H9 (cell line): ENCODE results near the gene COL27A1. TPM values are rescaled to one million over a fixed set of nuclear protein-coding genes. Genes with fewer than 3 reads are reported as not detected.

Source experiments
- DNase-seq: peaks from one replicate; pipeline ENCODE4 v3.0.0-alpha.2; 2017
- H2AFZ ChIP-seq: one replicate; pipeline ENCODE4 v1.6.1; 2013; ENCODE audit warnings: mild to moderate bottlenecking, low read length, control low read depth, moderate library complexity
- H2AK5ac ChIP-seq: 2 replicates; pipeline ENCODE4 v1.6.1; 2013; ENCODE audit warnings: low read length, control low read depth, mixed read lengths; ENCODE audit not compliant: insufficient read length
- H2BK120ac ChIP-seq: one replicate; pipeline ENCODE4 v1.6.1; 2013; ENCODE audit warnings: low read depth, mild to moderate bottlenecking, low read length, control low read depth, inconsistent platforms; ENCODE audit not compliant: poor library complexity, severe bottlenecking
- H2BK12ac ChIP-seq: 2 replicates; pipeline ENCODE4 v1.6.1; 2013; ENCODE audit warnings: low read length, control low read depth, mixed read lengths, low read depth; ENCODE audit not compliant: insufficient read length
- H2BK15ac ChIP-seq: 2 replicates; pipeline ENCODE4 v1.6.1; 2013; ENCODE audit warnings: low read depth, low read length, control low read depth
- H2BK20ac ChIP-seq: one replicate; pipeline ENCODE4 v1.6.1; 2013; ENCODE audit warnings: low read depth, mild to moderate bottlenecking, low read length, control low read depth, inconsistent platforms; ENCODE audit not compliant: poor library complexity, severe bottlenecking
- H2BK5ac ChIP-seq: 2 replicates; pipeline ENCODE4 v1.6.1; 2013; ENCODE audit warnings: low read length, control low read depth, mixed read lengths; ENCODE audit not compliant: insufficient read length
- H3K14ac ChIP-seq: 2 replicates; pipeline ENCODE4 v1.6.1; 2013; ENCODE audit warnings: low read length, control low read depth; ENCODE audit not compliant: insufficient read depth
- H3K18ac ChIP-seq: 2 replicates; pipeline ENCODE4 v1.6.1; 2013; ENCODE audit warnings: low read depth, mild to moderate bottlenecking, mixed read lengths, low read length, control low read depth; ENCODE audit not compliant: insufficient read length
- H3K23ac ChIP-seq: 2 replicates; pipeline ENCODE4 v1.6.1; 2013; ENCODE audit warnings: low read length, control low read depth, mixed read lengths, low read depth; ENCODE audit not compliant: insufficient read length
- H3K23me2 ChIP-seq: 2 replicates; pipeline ENCODE4 v1.6.1; 2013; ENCODE audit warnings: low read depth, mild to moderate bottlenecking, mixed read lengths, low read length, control low read depth; ENCODE audit not compliant: insufficient read length, poor library complexity, severe bottlenecking
- H3K27ac ChIP-seq: 2 replicates; pipeline ENCODE4 v1.5.1; 2013; ENCODE audit warnings: low read length, control low read depth, mixed read lengths, low read depth; ENCODE audit not compliant: insufficient read length
- H3K27me3 ChIP-seq: 2 replicates; pipeline ENCODE4 v1.6.1; 2013; ENCODE audit warnings: low read length, control low read depth, inconsistent platforms; ENCODE audit not compliant: insufficient read depth
- H3K4ac ChIP-seq: 2 replicates; pipeline ENCODE4 v1.6.1; 2013; ENCODE audit warnings: low read depth, mild to moderate bottlenecking, control low read depth, inconsistent platforms, low read length, moderate library complexity
- H3K4me1 ChIP-seq: 2 replicates; pipeline ENCODE4 v1.6.1; 2013; ENCODE audit warnings: low read length, control low read depth, inconsistent platforms; ENCODE audit not compliant: insufficient read depth
- H3K4me2 ChIP-seq: 2 replicates; pipeline ENCODE4 v1.6.1; 2013; ENCODE audit warnings: low read length, control low read depth, mixed read lengths; ENCODE audit not compliant: insufficient read length, insufficient read depth
- H3K56ac ChIP-seq: 2 replicates; pipeline ENCODE4 v1.6.1; 2013; ENCODE audit warnings: low read depth, mild to moderate bottlenecking, mixed read lengths, low read length, control low read depth; ENCODE audit not compliant: insufficient read length
- H3K79me1 ChIP-seq: 2 replicates; pipeline ENCODE4 v1.6.1; 2013; ENCODE audit warnings: low read depth, mild to moderate bottlenecking, moderate library complexity, low read length, control low read depth, inconsistent platforms; ENCODE audit not compliant: insufficient read depth, poor library complexity, severe bottlenecking
- H3K79me2 ChIP-seq: 2 replicates; pipeline ENCODE4 v1.6.1; 2013; ENCODE audit warnings: low read length, control low read depth, inconsistent platforms; ENCODE audit not compliant: insufficient read depth
- H3K9ac ChIP-seq: 2 replicates; pipeline ENCODE4 v1.6.1; 2013; ENCODE audit warnings: low read length, control low read depth, mixed read lengths; ENCODE audit not compliant: insufficient read length; ENCODE audit errors: extremely low read depth
- H3K9me3 ChIP-seq: one replicate; pipeline ENCODE4 v1.6.1; 2013; ENCODE audit warnings: low read depth, low read length, inconsistent platforms; ENCODE audit not compliant: control insufficient read depth
- H3T11ph ChIP-seq: one replicate; pipeline ENCODE4 v1.6.1; 2013; ENCODE audit warnings: mild to moderate bottlenecking, low read length, control low read depth, inconsistent platforms
- H4K20me1 ChIP-seq: one replicate; pipeline ENCODE4 v1.6.1; 2013; ENCODE audit not compliant: control insufficient read depth, insufficient read length, insufficient read depth
- H4K5ac ChIP-seq: 2 replicates; pipeline ENCODE4 v1.6.1; 2013; ENCODE audit warnings: low read depth, mild to moderate bottlenecking, mixed read lengths, low read length, control low read depth; ENCODE audit not compliant: insufficient read length
- H4K8ac ChIP-seq: replicated peaks from 2 replicates; pipeline ENCODE4 v1.6.1; 2013; ENCODE audit warnings: low read length, control low read depth, mixed read lengths, low read depth; ENCODE audit not compliant: insufficient read length
- H4K91ac ChIP-seq: 2 replicates; pipeline ENCODE4 v1.6.1; 2013; ENCODE audit warnings: low read depth, mild to moderate bottlenecking, moderate library complexity, mixed read lengths, low read length, control low read depth; ENCODE audit not compliant: insufficient read length
- H3K27ac Mint-ChIP-seq, 3 experiments: 2 replicates in 2 of 3; 3 replicates in 1 of 3; pipeline ENCODE4 v1.8.0; 2020 to 2021; ENCODE audit warnings: mixed read lengths in 3 of 3, mild to moderate bottlenecking in 1 of 3, moderate library complexity in 1 of 3
- H3K27me3 Mint-ChIP-seq: 2 replicates; pipeline ENCODE4 v1.8.0; 2021; ENCODE audit warnings: low read depth, mild to moderate bottlenecking, moderate library complexity, mixed read lengths
- H3K36me3 Mint-ChIP-seq, 3 experiments: 2 replicates in 2 of 3; 3 replicates in 1 of 3; pipeline ENCODE4 v1.8.0; 2020 to 2021; ENCODE audit warnings: low read depth in 3 of 3, mixed read lengths in 3 of 3; ENCODE audit not compliant: insufficient read depth in 1 of 3
- H3K4me1 Mint-ChIP-seq, 2 experiments: 2 replicates each; pipeline ENCODE4 v1.8.0; 2020; ENCODE audit warnings: mixed read lengths in 2 of 2
- H3K4me3 Mint-ChIP-seq, 2 experiments: 2 replicates in 1 of 2; 3 replicates in 1 of 2; pipeline ENCODE4 v1.8.0; 2020 to 2021; ENCODE audit warnings: mild to moderate bottlenecking in 2 of 2, mixed read lengths in 2 of 2, moderate library complexity in 1 of 2
- H3K9me3 Mint-ChIP-seq, 2 experiments: 2 replicates in 1 of 2; 3 replicates in 1 of 2; pipeline ENCODE4 v1.8.0; 2020; ENCODE audit warnings: mild to moderate bottlenecking in 2 of 2, mixed read lengths in 2 of 2, moderate library complexity in 1 of 2
- WGBS: extraction: QIAGEN DNeasy Blood & Tissue Kit; methylation state at CpG from one replicate; pipeline ENCODE4 v1.1.7; 2013; ENCODE audit warnings: missing lambda C conversion rate, low lambda C conversion rate, mixed read lengths; ENCODE audit not compliant: insufficient read length; ENCODE audit errors: extremely low coverage; 5-methylcytosine and 5-hydroxymethylcytosine counted together
- total RNA-seq: library from RNA; stranded (reverse); gene quantifications from 2 replicates; pipeline ENCODE4 v1.2.1, GENCODE V29; 2021
- TF ChIP-seq, protein P1 (sequence below): fragments of 200-600 bp; sonication (generic); conservative IDR thresholded peaks from 3 replicates; pipeline ENCODE4 v1.8.0; 2021; ENCODE audit warnings: antibody characterized with exemption, mild to moderate bottlenecking

COL27A1 gene
- total RNA-seq, 1 experiment from 2014 or later: 17.9 TPM

DNA sequence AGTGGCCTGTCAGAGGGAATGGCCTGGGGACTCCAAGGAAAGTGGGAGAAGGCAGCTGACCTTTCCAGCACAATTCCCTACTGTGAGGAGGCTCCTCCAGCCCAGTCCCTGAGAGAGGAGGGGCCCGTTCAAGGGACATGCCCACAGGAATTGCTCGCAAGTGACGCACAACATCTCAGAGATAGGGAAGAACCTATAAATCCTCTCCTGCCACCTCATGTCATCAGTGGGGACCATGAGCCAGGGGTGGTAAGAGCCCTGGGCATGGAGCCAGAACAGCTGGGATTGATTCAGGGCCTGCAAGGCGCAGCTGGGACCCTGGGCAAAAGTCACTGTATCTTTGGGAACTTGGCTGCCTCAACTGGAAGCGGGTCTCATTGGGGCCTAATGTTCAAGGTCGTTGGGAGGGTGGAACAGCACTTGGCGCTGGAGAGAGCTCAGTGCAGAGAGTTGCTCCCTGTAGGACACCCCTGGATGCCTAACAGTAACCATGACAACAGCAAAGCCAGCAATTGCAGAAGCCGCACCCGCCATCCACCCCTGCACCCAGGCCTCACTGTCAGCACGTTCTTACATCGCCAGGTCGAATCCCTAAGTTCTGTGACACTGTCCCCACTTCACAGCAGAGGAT is 126.3 kb downstream of the COL27A1 start:
- H4K20me1 ChIP-seq: no peaks in the 10 kb centered on the region
- no peak overlapping the region for H2BK12ac ChIP-seq
- H2AK5ac ChIP-seq: no peak overlapping the region
- TF ChIP-seq, protein P1, sequence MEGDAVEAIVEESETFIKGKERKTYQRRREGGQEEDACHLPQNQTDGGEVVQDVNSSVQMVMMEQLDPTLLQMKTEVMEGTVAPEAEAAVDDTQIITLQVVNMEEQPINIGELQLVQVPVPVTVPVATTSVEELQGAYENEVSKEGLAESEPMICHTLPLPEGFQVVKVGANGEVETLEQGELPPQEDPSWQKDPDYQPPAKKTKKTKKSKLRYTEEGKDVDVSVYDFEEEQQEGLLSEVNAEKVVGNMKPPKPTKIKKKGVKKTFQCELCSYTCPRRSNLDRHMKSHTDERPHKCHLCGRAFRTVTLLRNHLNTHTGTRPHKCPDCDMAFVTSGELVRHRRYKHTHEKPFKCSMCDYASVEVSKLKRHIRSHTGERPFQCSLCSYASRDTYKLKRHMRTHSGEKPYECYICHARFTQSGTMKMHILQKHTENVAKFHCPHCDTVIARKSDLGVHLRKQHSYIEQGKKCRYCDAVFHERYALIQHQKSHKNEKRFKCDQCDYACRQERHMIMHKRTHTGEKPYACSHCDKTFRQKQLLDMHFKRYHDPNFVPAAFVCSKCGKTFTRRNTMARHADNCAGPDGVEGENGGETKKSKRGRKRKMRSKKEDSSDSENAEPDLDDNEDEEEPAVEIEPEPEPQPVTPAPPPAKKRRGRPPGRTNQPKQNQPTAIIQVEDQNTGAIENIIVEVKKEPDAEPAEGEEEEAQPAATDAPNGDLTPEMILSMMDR: no peak
- no peak overlapping the region for H2AFZ ChIP-seq
- no peak overlapping the region for H4K91ac ChIP-seq
- no peak overlapping the region for H3K56ac ChIP-seq
- no peak overlapping the region for H2BK15ac ChIP-seq
- H3K9me3 Mint-ChIP-seq: no peaks in the 10 kb centered on the region; a peak in 1 of 5 replicates
- no peaks in the 10 kb centered on the region for H3K79me1 ChIP-seq
- H3K9ac ChIP-seq: no peak overlapping the region
- no peak overlapping the region for H2BK20ac ChIP-seq
- no peak overlapping the region for H3K18ac ChIP-seq
- H3K4me1 Mint-ChIP-seq: peaks cover 4 to 13% of the 10 kb centered on the region in 2 experiments; a peak in 3 of 4 replicates
- no peak overlapping the region for H3K4ac ChIP-seq
- H2BK120ac ChIP-seq: no peak overlapping the region
- no peaks in the 10 kb centered on the region; the same call in 1 of the 2 replicates for H3K27me3 Mint-ChIP-seq
- no peaks in the 10 kb centered on the region for H3K27me3 ChIP-seq
- no peak overlapping the region for H3K4me3 Mint-ChIP-seq
- H3K27ac Mint-ChIP-seq: peak overlapping the region in 1 of 3 experiments; percentile 9; a peak in 1 of 7 replicates
- H4K8ac ChIP-seq: no peak overlapping the region
- H2BK5ac ChIP-seq: no peak overlapping the region
- no peaks in the 10 kb centered on the region for H3K9me3 ChIP-seq
- no CpG with 5 or more reads among the region's 12 CpGs for WGBS
- H4K5ac ChIP-seq: no peak overlapping the region
- H3K23me2 ChIP-seq: no peaks in the 10 kb centered on the region
- H3K4me1 ChIP-seq: no peaks in the 10 kb centered on the region
- no peak overlapping the region for H3K27ac ChIP-seq
- no peak overlapping the region; the same call in 1 of the 2 replicates for H3K14ac ChIP-seq
- no peak overlapping the region for H3K23ac ChIP-seq
- no peak overlapping the region for H3T11ph ChIP-seq
- peaks cover 0 to 9% (median 2%) of the 10 kb centered on the region in 3 experiments; a peak in 3 of 7 replicates for H3K36me3 Mint-ChIP-seq
- H3K79me2 ChIP-seq: no peaks in the 10 kb centered on the region
- peak; percentile 15 for DNase-seq
- no peak overlapping the region for H3K4me2 ChIP-seq
